Cardiac septum (tissue), 1 donor: ENCODE results near the gene UQCC5. TPM values are rescaled to one million over a fixed set of nuclear protein-coding genes. Genes with fewer than 3 reads are reported as not detected.

Experiments used
- DNase-seq: peaks from one replicate; pipeline ENCODE4 v3.0.0-alpha.2; 2020; ENCODE audit warnings: low spot score
- intact Hi-C: fragments of 100-400 bp; cut with DNase I; formaldehyde crosslinking; loops from one replicate; pipeline ENCODE4 v1.14.0; 2022
- total RNA-seq: library from RNA; stranded (reverse); fragmentation: NEBNext Ultra II Directional; extraction: Animal tissue kit (Norgen Biotek cat#: 25700); gene quantifications from one replicate; pipeline ENCODE4 v1.2.1, GENCODE V29; 2021
- donor health status: DM: no; HTN: no; CAD: no.

UQCC5 gene
- total RNA-seq, 1 donor from 2014 or later, result 52.9 TPM

- intact Hi-C loops, result no loop called here
- no peak for DNase-seq
Observed at GRCh38 chr3:52551118-52551517, 14.7 kb downstream of the UQCC5 start.

- intact Hi-C loops, result no loop called here
- DNase-seq, result no peak
Observed at GRCh38 chr3:52552089-52552488, 15.7 kb downstream of the UQCC5 start.

- intact Hi-C loops, result no loop called here
- no peak for DNase-seq
Observed at GRCh38 chr3:52554026-52554755, 17.8 kb downstream of the UQCC5 start.

GRCh38 chr3:52555056-52555455 is 18.7 kb downstream of the UQCC5 start:
- intact Hi-C loops, result no loop called here
- DNase-seq, result no peak

- no peak for DNase-seq
- intact Hi-C loops, result no loop called here
Observed at GRCh38 chr3:52557011-52557960, 20.9 kb downstream of the UQCC5 start.

GRCh38 chr3:52558436-52558835 is 22.0 kb downstream of the UQCC5 start:
- no peak for DNase-seq
- intact Hi-C loops, result no loop called here

- intact Hi-C loops, result no loop called here
- DNase-seq, result no peak
Observed at GRCh38 chr3:52561028-52561747, 24.8 kb downstream of the UQCC5 start.

GRCh38 chr3:52563984-52564383 is 27.6 kb downstream of the UQCC5 start:
- no peak for DNase-seq
- intact Hi-C loops, result no loop called here

GRCh38 chr3:52568069-52568468 is 31.7 kb downstream of the UQCC5 start:
- no peak for DNase-seq
- intact Hi-C loops, result no loop called here

GRCh38 chr3:52570076-52570475 is 33.7 kb downstream of the UQCC5 start:
- intact Hi-C loops, result no loop called here

GRCh38 chr3:52572221-52572620 is 35.8 kb downstream of the UQCC5 start:
- DNase-seq, result no peak
- intact Hi-C loops, result no loop called here

More at GRCh38 chr3:52570076-52570475, 33.7 kb downstream of the UQCC5 start:
- no peak for DNase-seq

- intact Hi-C loops, result no loop called here
- DNase-seq, result no peak
Observed at GRCh38 chr3:52574056-52574965, 37.9 kb downstream of the UQCC5 start.

Other genes starting within 250 kb of the UQCC5 start
- 6.4 TPM for gene GLYCTK, start 248.8 kb upstream of the UQCC5 start, total RNA-seq
- 4.2 TPM for gene DNAH1, start 220.3 kb upstream of the UQCC5 start, total RNA-seq
- gene BAP1, start 126.6 kb upstream of the UQCC5 start, total RNA-seq, result 53.0 TPM
- 17.5 TPM for gene PHF7, start 125.9 kb upstream of the UQCC5 start, total RNA-seq
- 15.3 TPM for gene SEMA3G, start 91.5 kb upstream of the UQCC5 start, total RNA-seq
- gene TNNC1, start 82.6 kb upstream of the UQCC5 start, total RNA-seq, result 8,054 TPM
- gene NISCH, start 81.0 kb upstream of the UQCC5 start, total RNA-seq, result 59.1 TPM
- 52.2 TPM for gene STAB1, start 41.3 kb upstream of the UQCC5 start, total RNA-seq
- 58.2 TPM for gene NT5DC2, start 2.7 kb upstream of the UQCC5 start, total RNA-seq
- 50.2 TPM for gene PBRM1, start 149.3 kb downstream of the UQCC5 start, total RNA-seq
- 29.1 TPM for gene GNL3, start 149.4 kb downstream of the UQCC5 start, total RNA-seq
- 29.1 TPM for gene GLT8D1, start 169.2 kb downstream of the UQCC5 start, total RNA-seq
- 79.4 TPM for gene SPCS1, start 169.5 kb downstream of the UQCC5 start, total RNA-seq
- 17.1 TPM for gene NEK4, start 234.3 kb downstream of the UQCC5 start, total RNA-seq
- gene ITIH1, start 241.0 kb downstream of the UQCC5 start, total RNA-seq, result 0.35 TPM